NCI-H524 (cell line): ENCODE measurements around the gene GRIN2B.

Experiments used
- DNase-seq, 2 experiments: peaks; one replicate each; lab custom pipeline; 2025; lab: John Stamatoyannopoulos, UW

GRIN2B gene

DNA sequence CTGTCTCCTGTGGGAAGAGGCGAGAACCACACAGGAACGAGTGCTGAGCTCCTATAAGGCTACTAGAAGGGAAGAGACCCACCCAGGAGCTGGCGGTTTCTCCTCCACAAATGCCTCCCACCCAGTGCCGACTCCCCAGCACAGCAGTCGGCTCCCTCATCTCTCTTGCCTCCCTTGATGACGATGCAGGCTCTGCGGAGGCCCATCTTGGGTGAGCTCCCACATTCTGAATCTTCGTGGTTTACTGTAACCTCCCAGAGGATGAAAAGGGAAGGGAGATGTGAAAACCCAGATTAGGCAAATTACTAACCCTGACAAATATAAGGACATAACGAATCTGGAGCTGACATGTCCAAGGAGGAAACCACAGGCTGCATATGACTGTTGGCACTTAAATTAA, 23.8 kb downstream of the GRIN2B start:
- DNase-seq: no peak

DNA sequence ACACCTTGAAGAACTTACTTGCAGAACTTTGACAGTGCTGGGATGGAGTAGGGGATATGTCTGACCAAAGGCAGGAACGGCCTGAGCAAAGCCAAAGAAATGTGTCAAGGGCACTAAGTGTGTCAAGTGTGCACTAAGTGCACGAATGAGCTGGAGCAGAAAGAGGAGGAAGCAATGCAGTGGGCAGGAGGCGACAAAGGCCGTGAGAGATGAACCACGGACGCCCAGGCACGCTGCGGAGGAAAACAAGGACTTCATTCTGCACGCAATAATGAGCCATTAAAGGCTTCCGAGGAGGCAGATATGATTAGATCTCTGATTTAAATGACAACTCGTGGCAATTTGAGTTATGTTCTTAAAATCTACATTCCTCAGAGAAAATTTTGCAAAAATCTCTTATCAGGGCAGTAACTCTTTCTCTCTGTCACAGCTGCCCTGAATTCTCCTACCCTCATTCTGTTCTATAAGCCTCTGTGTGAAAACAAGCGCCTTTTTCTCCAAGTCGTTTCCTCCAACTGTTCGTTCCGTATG, 25.3 kb downstream of the GRIN2B start:
- no peak for DNase-seq

DNA sequence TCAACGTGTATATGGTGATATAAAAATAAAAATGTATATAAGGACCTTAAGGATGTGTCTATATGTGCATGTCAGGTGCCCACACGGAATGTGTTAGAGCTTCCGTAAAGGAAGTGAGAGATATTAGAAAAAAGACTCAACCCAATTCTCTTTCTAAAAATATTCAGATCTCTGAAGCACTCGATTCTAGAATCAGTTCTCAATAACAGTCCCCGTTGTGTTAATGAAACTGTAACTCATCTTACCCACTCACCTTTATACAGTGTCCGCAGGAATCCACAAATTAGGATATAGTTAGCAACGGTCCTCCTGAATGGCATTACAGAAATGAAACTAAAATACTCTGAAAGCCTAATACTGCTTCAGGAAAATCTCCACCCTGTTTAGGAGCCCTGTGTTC, 29.3 kb downstream of the GRIN2B start:
- no peak for DNase-seq

DNA sequence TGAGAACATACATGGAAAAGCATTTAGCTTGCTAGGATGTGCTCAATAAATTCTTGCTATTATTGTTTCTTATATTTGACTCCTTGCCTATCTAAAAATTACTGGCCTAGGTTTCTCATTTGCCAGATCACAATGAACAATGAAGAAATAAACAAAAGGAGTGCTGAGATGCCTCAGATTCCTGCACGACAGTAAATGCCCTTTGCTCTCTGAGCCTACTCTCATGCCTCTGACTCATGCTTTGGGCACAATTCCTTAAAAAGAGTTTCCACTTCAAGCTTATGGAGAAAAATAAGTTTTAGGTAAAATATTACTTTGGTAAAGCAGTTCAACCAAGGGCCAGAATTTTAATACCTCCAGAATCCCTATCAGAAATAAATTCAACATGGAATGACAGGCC, 30.9 kb downstream of the GRIN2B start:
- DNase-seq: no peak

DNA sequence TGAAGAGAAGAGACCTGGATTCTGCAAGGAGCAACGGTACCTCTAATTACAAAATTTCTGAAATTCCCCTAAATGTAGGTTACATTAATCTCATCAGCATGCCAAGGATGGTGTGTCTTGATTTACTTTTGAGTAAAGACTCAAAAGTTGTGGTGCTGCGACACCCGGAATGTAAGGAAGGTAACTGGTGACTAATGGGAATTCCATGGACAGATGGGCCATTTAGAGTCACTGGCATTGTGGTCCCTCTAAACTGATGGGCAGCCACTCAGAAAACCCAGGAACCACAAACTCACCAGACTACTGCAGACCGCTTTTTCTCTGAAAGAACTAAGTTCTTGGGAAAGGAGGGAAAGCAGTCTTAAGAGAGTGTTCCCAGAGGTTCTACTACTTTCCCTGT, 32.8 kb downstream of the GRIN2B start:
- DNase-seq: no peak

DNA sequence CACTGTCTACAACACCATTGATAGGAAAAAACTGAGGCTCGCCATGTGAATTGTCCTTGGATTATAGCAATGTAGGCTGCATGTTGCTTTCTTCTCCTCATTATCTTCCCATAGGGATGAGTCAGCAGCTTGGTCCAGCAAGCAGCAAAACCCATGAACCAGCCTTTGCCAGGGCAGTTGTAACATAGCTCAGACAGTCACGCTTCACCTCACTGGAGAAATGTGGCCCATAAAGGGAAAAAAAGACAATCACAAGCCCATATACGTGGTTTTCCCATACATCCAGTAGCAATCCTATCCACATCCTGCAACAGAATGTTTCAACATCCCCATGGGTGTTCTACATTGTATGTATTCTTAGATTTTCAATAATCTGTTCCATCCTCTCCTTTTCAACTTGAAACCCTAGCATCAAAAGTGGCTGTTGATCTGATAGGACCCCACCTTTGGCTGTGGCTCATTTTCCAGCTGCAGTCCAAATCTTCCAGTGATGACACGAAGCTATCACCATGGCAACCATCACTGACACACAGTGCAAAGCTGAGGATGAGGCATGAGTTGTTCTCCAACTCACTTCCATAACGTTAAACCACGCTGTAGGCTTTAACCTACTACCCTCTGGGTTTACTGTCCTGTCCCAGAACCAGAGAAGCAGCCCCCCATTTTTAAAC, 34.0 kb downstream of the GRIN2B start:
- DNase-seq: peak in 1 of 2 experiments; percentile 4

DNA sequence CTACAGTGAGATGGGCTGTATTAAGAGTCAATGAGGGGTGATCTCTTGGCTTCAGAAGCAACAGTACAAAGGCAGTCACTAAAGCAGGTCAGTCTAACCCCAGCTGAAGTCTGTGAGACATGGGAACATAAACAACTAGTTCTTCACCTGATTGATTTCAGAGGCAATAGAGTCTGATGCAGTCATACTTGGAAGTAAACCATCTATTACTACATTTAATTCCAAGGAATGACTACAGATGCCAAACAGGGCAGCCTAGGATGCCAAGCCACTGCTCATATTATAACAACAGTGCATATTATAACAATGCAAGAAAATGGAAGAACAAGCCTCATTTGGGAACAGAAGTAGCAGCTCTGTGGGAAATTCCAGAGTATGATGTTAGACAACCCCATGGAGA, 35.8 kb downstream of the GRIN2B start:
- no peak for DNase-seq

DNA sequence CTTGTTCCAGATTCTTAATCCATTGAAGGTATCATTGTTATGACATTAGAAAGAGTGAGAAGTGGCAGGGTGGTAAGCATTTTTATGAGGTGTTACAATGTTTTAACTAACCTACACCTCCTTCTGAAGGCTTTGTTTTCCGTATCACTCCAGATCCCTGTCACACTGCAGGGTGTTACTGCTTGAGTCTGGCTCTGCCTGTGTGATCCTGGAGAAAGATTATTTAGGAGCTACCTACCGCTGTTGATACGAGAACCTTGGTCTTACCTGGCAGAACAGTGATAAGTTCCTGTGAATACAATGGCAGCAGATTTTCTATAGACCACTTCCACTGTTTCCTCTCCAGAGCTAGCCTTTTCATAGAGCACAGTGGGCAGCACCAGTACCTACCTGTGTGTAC, 36.2 kb downstream of the GRIN2B start:
- DNase-seq: no peak

DNA sequence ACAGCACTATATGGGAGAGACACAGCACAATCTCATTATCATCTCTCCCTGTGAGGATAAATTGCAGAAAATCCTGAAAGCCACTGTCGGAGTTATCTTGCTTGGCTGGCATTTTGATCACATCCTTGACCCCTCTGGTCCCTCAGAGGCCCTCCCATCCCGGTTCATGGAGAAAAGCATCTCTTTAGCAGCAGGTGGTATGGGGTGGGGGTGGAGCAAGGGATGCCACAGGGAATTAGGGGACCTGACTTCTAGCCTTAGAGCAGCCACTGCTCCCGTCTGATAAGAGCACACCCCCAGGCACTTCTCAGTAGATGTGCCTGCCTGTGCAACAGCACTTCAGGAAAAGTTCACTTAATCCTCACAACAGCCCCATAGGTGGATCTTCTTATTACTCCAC, 38.6 kb downstream of the GRIN2B start:
- no peak for DNase-seq

DNA sequence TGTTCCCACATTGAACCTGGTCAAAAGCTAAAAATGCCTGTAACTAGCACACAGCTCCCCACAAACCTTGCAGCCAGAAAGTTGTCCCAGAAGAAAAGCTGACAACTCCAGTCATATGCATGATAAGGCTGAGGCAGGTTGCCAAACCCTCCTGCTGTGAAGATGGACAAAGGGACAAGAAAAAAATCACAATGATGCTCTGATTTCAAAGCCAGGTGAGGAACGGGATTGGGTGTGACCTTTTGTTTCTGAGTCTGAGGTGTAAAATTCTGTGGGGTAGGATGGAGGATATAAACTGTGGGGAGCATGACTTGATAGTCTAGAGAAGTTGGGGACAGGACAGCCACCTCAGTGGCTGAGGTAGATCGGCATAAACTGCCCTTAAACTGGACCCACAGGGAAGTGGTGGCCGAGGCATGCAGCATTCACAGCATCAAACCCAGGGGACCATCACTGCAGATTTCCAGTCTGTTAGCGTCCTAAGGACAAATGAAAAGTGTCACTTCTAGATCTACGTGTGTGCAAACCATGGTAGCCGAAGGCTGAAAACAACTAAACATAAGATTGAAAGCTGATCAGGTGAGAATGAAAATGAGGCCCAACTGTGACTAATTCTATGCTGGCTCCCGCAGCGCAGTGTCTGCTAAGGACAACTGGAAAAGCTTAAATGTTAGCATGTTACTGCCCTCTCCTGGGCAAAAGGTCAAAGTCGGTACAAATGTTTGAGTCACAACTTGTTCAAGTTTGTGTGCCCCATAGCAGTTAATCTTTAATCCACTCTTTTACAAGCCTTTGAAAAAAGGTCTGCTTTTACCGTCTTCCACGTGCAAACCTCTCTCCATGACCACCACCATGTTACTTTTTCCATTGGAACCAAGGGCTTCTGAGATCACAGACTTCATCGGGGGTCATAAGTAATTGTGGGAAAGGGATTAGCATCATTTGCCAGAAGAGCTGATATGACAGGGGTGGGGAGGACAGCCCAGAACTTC, 39.8 kb downstream of the GRIN2B start:
- peak; percentile 41 to 75 for DNase-seq

DNA sequence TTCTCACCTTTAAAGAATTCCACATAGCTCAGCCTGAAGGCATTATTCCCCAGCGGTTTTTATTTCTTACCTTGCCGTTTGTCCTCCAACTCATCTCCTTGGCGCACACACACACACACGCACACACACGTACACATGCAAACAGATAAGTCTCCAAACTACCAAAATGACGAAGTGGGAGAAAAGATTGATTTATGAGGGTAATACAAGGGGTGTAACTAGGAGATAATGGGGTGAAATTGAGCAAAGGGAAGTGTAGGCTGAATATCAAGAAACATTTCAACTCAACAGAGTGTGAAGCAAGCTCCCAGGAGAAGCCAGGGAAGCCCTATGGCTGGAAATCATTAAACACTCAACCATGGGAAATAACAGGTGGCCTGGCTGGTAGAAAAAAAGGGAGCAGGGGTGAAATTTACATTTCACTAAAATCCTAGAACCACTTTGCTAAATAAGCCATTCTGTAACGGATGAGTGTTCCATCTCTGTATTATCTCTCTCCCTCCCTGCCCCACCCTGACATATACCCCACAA, 41.0 kb downstream of the GRIN2B start:
- peak in 1 of 2 experiments; percentile 5 for DNase-seq

DNA sequence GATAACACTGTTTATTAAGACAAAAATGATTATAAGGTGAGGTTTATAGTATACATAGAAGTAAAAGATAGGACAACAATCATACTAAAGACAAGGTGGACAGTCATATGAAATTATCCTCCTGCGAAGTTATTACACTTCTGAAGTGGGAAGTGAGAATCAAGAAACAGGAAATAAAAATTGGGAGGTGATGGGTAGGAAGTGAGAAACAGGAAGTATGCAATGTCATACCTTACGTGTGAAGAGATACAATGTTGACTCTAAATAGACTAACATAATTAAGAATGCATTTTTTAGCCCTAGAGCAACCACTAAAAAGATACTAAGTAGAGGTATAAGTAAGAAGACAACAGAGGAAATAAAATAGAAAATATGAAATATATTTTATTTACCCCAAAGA, 43.7 kb downstream of the GRIN2B start:
- no peak for DNase-seq

DNA sequence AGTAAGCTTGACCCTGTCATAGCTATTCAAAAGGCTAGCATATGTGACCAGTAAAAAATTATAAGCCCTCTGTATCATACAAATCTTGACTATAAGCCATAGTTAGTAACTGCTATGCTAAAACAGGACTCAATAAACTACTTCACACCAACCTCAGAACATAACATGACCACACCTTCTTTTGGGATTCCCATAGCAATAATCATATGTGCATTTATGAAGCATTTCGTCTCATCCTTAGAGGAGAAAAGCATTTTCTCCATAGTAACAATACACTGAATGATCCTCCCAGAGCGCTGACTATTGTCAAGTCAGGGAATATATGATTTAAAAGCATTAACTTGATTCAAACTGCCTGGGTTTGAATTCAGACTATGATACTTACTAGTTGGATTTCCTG, 46.2 kb downstream of the GRIN2B start:
- DNase-seq: no peak
